ENCODE measurements around the gene PLXNA2. TPM values are rescaled to one million over a fixed set of nuclear protein-coding genes. Genes with fewer than 3 reads are reported as not detected.

PLXNA2 gene
- total and polyA plus RNA-seq, 2 donors (not counting 1 experiment from before 2014, with no cell fraction given), result 0.31 to 1.2 TPM

- Histone ChIP-seq H4K20me1 (ENCODE audit: control insufficient read depth, insufficient read depth, low read length, poor library complexity, severe bottlenecking) (no peaks in the 10 kb centered on the region), H2AFZ (ENCODE audit: insufficient read depth, low read depth, low read length, poor library complexity, severe bottlenecking) (no peak overlapping the region), H3K4me3 (ENCODE audit: control extremely low read depth in 1 of 5, extremely low read depth in 1 of 5, insufficient read depth in 1 of 5, low read depth in 2 of 5, low read length in 4 of 5) (no peak overlapping the region), H3K4me2 (replicated peaks; ENCODE audit: low read depth, low read length, poor library complexity, severe bottlenecking) (no peak overlapping the region), H3K27ac (ENCODE audit: low read length in 2 of 2) (no peak overlapping the region), H3K27me3 (replicated peaks in 1 of 4; ENCODE audit: control extremely low read depth in 1 of 4, control insufficient read depth in 3 of 4, insufficient read depth in 4 of 4, low read length in 3 of 4) (no peaks in the 10 kb centered on the region), H3K9me3 (ENCODE audit: control extremely low read depth in 1 of 3, control insufficient read depth in 2 of 3, insufficient read depth in 1 of 3, low read length in 2 of 3) (no peaks in the 10 kb centered on the region), H3K9ac (ENCODE audit: low read length) (no peak overlapping the region), H3K4me1 (ENCODE audit: control insufficient read depth in 2 of 2, insufficient read depth in 2 of 2, low read length in 2 of 2) (peaks cover 8 to 13% of the 10 kb centered on the region in 2 donors), H3K36me3 (replicated peaks in 1 of 2; ENCODE audit: control extremely low read depth in 1 of 2, control insufficient read depth in 1 of 2, extremely low read depth in 1 of 2, insufficient read depth in 2 of 2, low read length in 1 of 2) (no peaks in the 10 kb centered on the region), H3K79me2 (ENCODE audit: control insufficient read depth, insufficient read depth, low read length) (no peaks in the 10 kb centered on the region)
- ChIA-PET POLR2A (no interaction called here), CTCF (interaction anchor here (1.0 kb wide), 1 partner anchor 64 kb away, joined by 3 read pairs; no protein-coding TSS in a partner anchor)
- Mint-ChIP-seq H3K9me3 (ENCODE audit: insufficient read depth) (no peaks in the 10 kb centered on the region), H3K4me1 (peaks cover 13% of the 10 kb centered on the region), H3K27me3 (no peaks in the 10 kb centered on the region), H3K27ac (no peak overlapping the region), H3K4me3 (no peak overlapping the region)
- WGBS (ENCODE audit: insufficient coverage), result 94% methylated on average over 3 of the region's 6 CpGs
- TF ChIP-seq EZH2 (IDR thresholded peaks at IDR 0.05; ENCODE audit: borderline replicate concordance, insufficient read depth, low read depth, low read length, poor library complexity, severe bottlenecking), result no peak
- TF ChIP-seq CTCF (IDR thresholded peaks at IDR 0.05), result no peak
- ATAC-seq (ENCODE audit: low read depth) (no peak), DNase-seq (no peak)
- intact Hi-C loops (cut with micrococcal nuclease), result loop anchor here (5.0 kb wide), 1 partner anchor 68 kb away; no protein-coding TSS in a partner anchor
These were observed 154.3 kb downstream of the PLXNA2 start for GRCh38 chr1:208089761-208090370.

- ChIA-PET CTCF (interaction anchor here (1.0 kb wide), 1 partner anchor 63 kb away, joined by 3 read pairs; no protein-coding TSS in a partner anchor), POLR2A (no interaction called here)
- Histone ChIP-seq H3K27me3 (replicated peaks in 1 of 4; ENCODE audit: control extremely low read depth in 1 of 4, control insufficient read depth in 3 of 4, insufficient read depth in 4 of 4, low read length in 3 of 4) (no peaks in the 10 kb centered on the region), H2AFZ (ENCODE audit: insufficient read depth, low read depth, low read length, poor library complexity, severe bottlenecking) (no peak overlapping the region), H3K9ac (ENCODE audit: low read length) (no peak overlapping the region), H3K27ac (ENCODE audit: low read length in 2 of 2) (no peak overlapping the region), H3K4me3 (ENCODE audit: control extremely low read depth in 1 of 5, extremely low read depth in 1 of 5, insufficient read depth in 1 of 5, low read depth in 2 of 5, low read length in 4 of 5) (no peak overlapping the region), H3K4me1 (ENCODE audit: control insufficient read depth in 2 of 2, insufficient read depth in 2 of 2, low read length in 2 of 2) (peaks cover 8 to 13% of the 10 kb centered on the region in 2 donors), H4K20me1 (ENCODE audit: control insufficient read depth, insufficient read depth, low read length, poor library complexity, severe bottlenecking) (no peaks in the 10 kb centered on the region), H3K36me3 (replicated peaks in 1 of 2; ENCODE audit: control extremely low read depth in 1 of 2, control insufficient read depth in 1 of 2, extremely low read depth in 1 of 2, insufficient read depth in 2 of 2, low read length in 1 of 2) (no peaks in the 10 kb centered on the region), H3K4me2 (replicated peaks; ENCODE audit: low read depth, low read length, poor library complexity, severe bottlenecking) (no peak overlapping the region), H3K9me3 (ENCODE audit: control extremely low read depth in 1 of 3, control insufficient read depth in 2 of 3, insufficient read depth in 1 of 3, low read length in 2 of 3) (no peaks in the 10 kb centered on the region), H3K79me2 (ENCODE audit: control insufficient read depth, insufficient read depth, low read length) (no peaks in the 10 kb centered on the region)
- ATAC-seq (ENCODE audit: low read depth) (no peak), DNase-seq (no peak)
- H3K9me3 Mint-ChIP-seq (ENCODE audit: insufficient read depth), result no peaks in the 10 kb centered on the region
- H3K27me3 Mint-ChIP-seq, result no peaks in the 10 kb centered on the region
- no peak overlapping the region for H3K4me3 Mint-ChIP-seq
- H3K27ac Mint-ChIP-seq, result no peak overlapping the region
- TF ChIP-seq EZH2 (IDR thresholded peaks at IDR 0.05; ENCODE audit: borderline replicate concordance, insufficient read depth, low read depth, low read length, poor library complexity, severe bottlenecking), result no peak
- no peak for TF ChIP-seq CTCF (IDR thresholded peaks at IDR 0.05)
- intact Hi-C loops (cut with micrococcal nuclease), result no loop called here
- 80% methylated on average over 1 of the region's 1 CpG for WGBS (ENCODE audit: insufficient coverage)
- H3K4me1 Mint-ChIP-seq, result peaks cover 13% of the 10 kb centered on the region
These were observed 155.0 kb downstream of the PLXNA2 start for GRCh38 chr1:208089149-208089548.
